ENCODE data around the gene GCG.

The GCG gene

DNA sequence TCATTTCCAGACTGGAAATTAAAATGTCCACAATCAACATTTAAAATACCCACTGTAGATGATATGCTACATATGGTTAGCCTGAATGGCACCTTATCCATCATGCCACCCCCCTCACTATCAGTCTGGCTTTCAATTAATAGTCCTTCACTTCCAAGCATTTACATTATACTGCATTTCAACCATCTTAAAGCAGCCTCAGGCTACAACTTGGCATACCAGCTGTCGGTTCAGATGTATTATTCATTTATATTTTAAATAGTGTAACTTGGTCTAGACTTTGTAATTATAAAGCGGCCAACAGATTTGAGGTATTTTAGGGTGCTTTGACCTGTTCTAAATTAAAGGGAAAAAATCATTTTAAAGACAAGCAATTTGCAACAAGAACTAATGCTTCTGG is 2.6 kb downstream of the GCG start (continued):
- TF ChIP-seq ZNF670 (tag by site-specific recombination; IDR thresholded peaks at IDR 0.05; ENCODE audit: low read depth) (no peak), ZNF184 (tag by site-specific recombination; IDR thresholded peaks at IDR 0.05) (no peak)

- Histone ChIP-seq H3K36me3 (ENCODE audit: control insufficient read depth in 2 of 2, insufficient read depth in 1 of 2, low read length in 2 of 2) (no peaks in the 10 kb centered on the region), H3K9me3 (ENCODE audit: control insufficient read depth, insufficient read depth, low read depth, low read length) (no peaks in the 10 kb centered on the region), H3K4me3 (ENCODE audit: low read depth, low read length) (no peak overlapping the region), H3K4me1 (ENCODE audit: control insufficient read depth, insufficient read depth, low read length) (no peaks in the 10 kb centered on the region), H3K27ac (ENCODE audit: extremely low read depth, low read depth, low read length) (no peak overlapping the region)
- ChIA-PET CTCF (interaction anchor here (1.3 kb wide), 1 partner anchor 152 kb away, joined by 5 read pairs; no protein-coding TSS in a partner anchor), POLR2A (no interaction called here)
- TF ChIP-seq ZNF140 (tag by site-specific recombination; IDR thresholded peaks at IDR 0.05) = no peak
These were observed 3.1 kb downstream of the GCG start for GRCh38 chr2:162148956-162149355.

- H3K36me3 ChIP-seq (ENCODE audit: control insufficient read depth in 2 of 2, insufficient read depth in 1 of 2, low read length in 2 of 2) = no peaks in the 10 kb centered on the region
- ChIA-PET POLR2A (no interaction called here), CTCF (interaction anchor here (0.8 to 2.0 kb wide), 3 partner anchors 9 to 77 kb away, joined by 4 to 14 read pairs (median 4); no protein-coding TSS in a partner anchor)
- H3K4me1 ChIP-seq (ENCODE audit: control insufficient read depth, insufficient read depth, low read length) = no peaks in the 10 kb centered on the region
- no peak for TF ChIP-seq ZNF146 (tag by site-specific recombination; IDR thresholded peaks at IDR 0.05)
- no peak for TF ChIP-seq ZNF248 (tag by site-specific recombination; IDR thresholded peaks at IDR 0.05)
- TF ChIP-seq ZNF707 (tag by site-specific recombination; IDR thresholded peaks at IDR 0.05) = no peak
- TF ChIP-seq, protein P1, sequence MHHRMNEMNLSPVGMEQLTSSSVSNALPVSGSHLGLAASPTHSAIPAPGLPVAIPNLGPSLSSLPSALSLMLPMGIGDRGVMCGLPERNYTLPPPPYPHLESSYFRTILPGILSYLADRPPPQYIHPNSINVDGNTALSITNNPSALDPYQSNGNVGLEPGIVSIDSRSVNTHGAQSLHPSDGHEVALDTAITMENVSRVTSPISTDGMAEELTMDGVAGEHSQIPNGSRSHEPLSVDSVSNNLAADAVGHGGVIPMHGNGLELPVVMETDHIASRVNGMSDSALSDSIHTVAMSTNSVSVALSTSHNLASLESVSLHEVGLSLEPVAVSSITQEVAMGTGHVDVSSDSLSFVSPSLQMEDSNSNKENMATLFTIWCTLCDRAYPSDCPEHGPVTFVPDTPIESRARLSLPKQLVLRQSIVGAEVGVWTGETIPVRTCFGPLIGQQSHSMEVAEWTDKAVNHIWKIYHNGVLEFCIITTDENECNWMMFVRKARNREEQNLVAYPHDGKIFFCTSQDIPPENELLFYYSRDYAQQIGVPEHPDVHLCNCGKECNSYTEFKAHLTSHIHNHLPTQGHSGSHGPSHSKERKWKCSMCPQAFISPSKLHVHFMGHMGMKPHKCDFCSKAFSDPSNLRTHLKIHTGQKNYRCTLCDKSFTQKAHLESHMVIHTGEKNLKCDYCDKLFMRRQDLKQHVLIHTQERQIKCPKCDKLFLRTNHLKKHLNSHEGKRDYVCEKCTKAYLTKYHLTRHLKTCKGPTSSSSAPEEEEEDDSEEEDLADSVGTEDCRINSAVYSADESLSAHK (tag by site-specific recombination; IDR thresholded peaks at IDR 0.05) = no peak
- TF ChIP-seq ZNF398 (tag by site-specific recombination; IDR thresholded peaks at IDR 0.05) = no peak
- no peak for TF ChIP-seq PRDM1 (tag by site-specific recombination; IDR thresholded peaks at IDR 0.05)
- TF ChIP-seq ZNF514 (tag by site-specific recombination; IDR thresholded peaks at IDR 0.05) = no peak
- no peak overlapping the region for H3K27ac ChIP-seq (ENCODE audit: extremely low read depth, low read depth, low read length)
- H3K9me3 ChIP-seq (ENCODE audit: control insufficient read depth, insufficient read depth, low read depth, low read length) = no peaks in the 10 kb centered on the region
- H3K4me3 ChIP-seq (ENCODE audit: low read depth, low read length) = no peak overlapping the region
These were observed 8.1 kb downstream of the GCG start for GRCh38 chr2:162143969-162144368.

- H3K4me3 ChIP-seq (ENCODE audit: low read depth, low read length) = no peak overlapping the region
- no peaks in the 10 kb centered on the region for H3K4me1 ChIP-seq (ENCODE audit: control insufficient read depth, insufficient read depth, low read length)
- H3K9me3 ChIP-seq (ENCODE audit: control insufficient read depth, insufficient read depth, low read depth, low read length) = no peaks in the 10 kb centered on the region
- POLR2A ChIA-PET = no interaction called here
- CTCF ChIA-PET = interaction anchor here (2.3 kb wide), 1 partner anchor 15 kb away, joined by 7 read pairs; no protein-coding TSS in a partner anchor
- H3K36me3 ChIP-seq (ENCODE audit: control insufficient read depth in 2 of 2, insufficient read depth in 1 of 2, low read length in 2 of 2) = no peaks in the 10 kb centered on the region
- TF ChIP-seq, protein P2, sequence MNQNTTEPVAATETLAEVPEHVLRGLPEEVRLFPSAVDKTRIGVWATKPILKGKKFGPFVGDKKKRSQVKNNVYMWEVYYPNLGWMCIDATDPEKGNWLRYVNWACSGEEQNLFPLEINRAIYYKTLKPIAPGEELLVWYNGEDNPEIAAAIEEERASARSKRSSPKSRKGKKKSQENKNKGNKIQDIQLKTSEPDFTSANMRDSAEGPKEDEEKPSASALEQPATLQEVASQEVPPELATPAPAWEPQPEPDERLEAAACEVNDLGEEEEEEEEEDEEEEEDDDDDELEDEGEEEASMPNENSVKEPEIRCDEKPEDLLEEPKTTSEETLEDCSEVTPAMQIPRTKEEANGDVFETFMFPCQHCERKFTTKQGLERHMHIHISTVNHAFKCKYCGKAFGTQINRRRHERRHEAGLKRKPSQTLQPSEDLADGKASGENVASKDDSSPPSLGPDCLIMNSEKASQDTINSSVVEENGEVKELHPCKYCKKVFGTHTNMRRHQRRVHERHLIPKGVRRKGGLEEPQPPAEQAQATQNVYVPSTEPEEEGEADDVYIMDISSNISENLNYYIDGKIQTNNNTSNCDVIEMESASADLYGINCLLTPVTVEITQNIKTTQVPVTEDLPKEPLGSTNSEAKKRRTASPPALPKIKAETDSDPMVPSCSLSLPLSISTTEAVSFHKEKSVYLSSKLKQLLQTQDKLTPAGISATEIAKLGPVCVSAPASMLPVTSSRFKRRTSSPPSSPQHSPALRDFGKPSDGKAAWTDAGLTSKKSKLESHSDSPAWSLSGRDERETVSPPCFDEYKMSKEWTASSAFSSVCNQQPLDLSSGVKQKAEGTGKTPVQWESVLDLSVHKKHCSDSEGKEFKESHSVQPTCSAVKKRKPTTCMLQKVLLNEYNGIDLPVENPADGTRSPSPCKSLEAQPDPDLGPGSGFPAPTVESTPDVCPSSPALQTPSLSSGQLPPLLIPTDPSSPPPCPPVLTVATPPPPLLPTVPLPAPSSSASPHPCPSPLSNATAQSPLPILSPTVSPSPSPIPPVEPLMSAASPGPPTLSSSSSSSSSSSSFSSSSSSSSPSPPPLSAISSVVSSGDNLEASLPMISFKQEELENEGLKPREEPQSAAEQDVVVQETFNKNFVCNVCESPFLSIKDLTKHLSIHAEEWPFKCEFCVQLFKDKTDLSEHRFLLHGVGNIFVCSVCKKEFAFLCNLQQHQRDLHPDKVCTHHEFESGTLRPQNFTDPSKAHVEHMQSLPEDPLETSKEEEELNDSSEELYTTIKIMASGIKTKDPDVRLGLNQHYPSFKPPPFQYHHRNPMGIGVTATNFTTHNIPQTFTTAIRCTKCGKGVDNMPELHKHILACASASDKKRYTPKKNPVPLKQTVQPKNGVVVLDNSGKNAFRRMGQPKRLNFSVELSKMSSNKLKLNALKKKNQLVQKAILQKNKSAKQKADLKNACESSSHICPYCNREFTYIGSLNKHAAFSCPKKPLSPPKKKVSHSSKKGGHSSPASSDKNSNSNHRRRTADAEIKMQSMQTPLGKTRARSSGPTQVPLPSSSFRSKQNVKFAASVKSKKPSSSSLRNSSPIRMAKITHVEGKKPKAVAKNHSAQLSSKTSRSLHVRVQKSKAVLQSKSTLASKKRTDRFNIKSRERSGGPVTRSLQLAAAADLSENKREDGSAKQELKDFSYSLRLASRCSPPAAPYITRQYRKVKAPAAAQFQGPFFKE (tag by site-specific recombination; IDR thresholded peaks at IDR 0.05; ENCODE audit: borderline replicate concordance) = no peak
- TF ChIP-seq ZNF24 (tag by site-specific recombination; IDR thresholded peaks at IDR 0.05) = no peak
- no peak for TF ChIP-seq ZNF391 (tag by site-specific recombination; IDR thresholded peaks at IDR 0.05; ENCODE audit: borderline replicate concordance, low read depth)
- TF ChIP-seq HOXC10 (CRISPR knock-in tag; IDR thresholded peaks at IDR 0.05) = no peak
- no peak for TF ChIP-seq MEIS1 (CRISPR knock-in tag; IDR thresholded peaks at IDR 0.05; ENCODE audit: borderline replicate concordance)
- no peak for TF ChIP-seq ZBTB7A (tag by site-specific recombination; IDR thresholded peaks at IDR 0.05; ENCODE audit: low read depth)
- no peak for TF ChIP-seq ZNF221 (tag by site-specific recombination; IDR thresholded peaks at IDR 0.05; ENCODE audit: borderline replicate concordance)
- TF ChIP-seq ZNF133 (tag by site-specific recombination; IDR thresholded peaks at IDR 0.05) = no peak
- no peak for TF ChIP-seq ZBTB21 (tag by site-specific recombination; IDR thresholded peaks at IDR 0.05)
- no peak overlapping the region for H3K27ac ChIP-seq (ENCODE audit: extremely low read depth, low read depth, low read length)
These were observed 13.7 kb downstream of the GCG start for GRCh38 chr2:162138310-162138709.
